ENCODE data around the gene BEAN1.
A peak's percentile ranks its signal among the peaks of the same experiment; 100 is the strongest.

Gene BEAN1

GRCh38 chr16:66382171-66382965, 44.7 kb upstream of the BEAN1 start:
- peak; percentile 63 for DNase-seq (ENCODE audit: low read depth)

GRCh38 chr16:66382966-66383299, 44.2 kb upstream of the BEAN1 start:
- peak; percentile 91 for DNase-seq (ENCODE audit: low read depth)
- no peak for TF ChIP-seq CTCF (conservative IDR thresholded peaks at IDR 0.05; ENCODE audit: low read depth, low read length)

More at GRCh38 chr16:66382171-66382965, 44.7 kb upstream of the BEAN1 start:
- H3K4me3 ChIP-seq (ENCODE audit: low read depth, low read length) = no peak overlapping the region
- no peak for TF ChIP-seq CTCF (conservative IDR thresholded peaks at IDR 0.05; ENCODE audit: low read depth, low read length)

GRCh38 chr16:66383551-66383950, 43.5 kb upstream of the BEAN1 start:
- no peak for DNase-seq (ENCODE audit: low read depth)
- TF ChIP-seq CTCF (conservative IDR thresholded peaks at IDR 0.05; ENCODE audit: low read depth, low read length) = no peak
- no peak overlapping the region for H3K4me3 ChIP-seq (ENCODE audit: low read depth, low read length)

More at GRCh38 chr16:66382966-66383299, 44.2 kb upstream of the BEAN1 start:
- no peak overlapping the region for H3K4me3 ChIP-seq (ENCODE audit: low read depth, low read length)

GRCh38 chr16:66385415-66385814, 41.7 kb upstream of the BEAN1 start:
- TF ChIP-seq CTCF (conservative IDR thresholded peaks at IDR 0.05; ENCODE audit: low read depth, low read length) = no peak

GRCh38 chr16:66386629-66387622, 40.2 kb upstream of the BEAN1 start:
- no peak for DNase-seq (ENCODE audit: low read depth)
- no peak for TF ChIP-seq CTCF (conservative IDR thresholded peaks at IDR 0.05; ENCODE audit: low read depth, low read length)
- H3K4me3 ChIP-seq (ENCODE audit: low read depth, low read length) = no peak overlapping the region

More at GRCh38 chr16:66385415-66385814, 41.7 kb upstream of the BEAN1 start:
- no peak for DNase-seq (ENCODE audit: low read depth)
- H3K4me3 ChIP-seq (ENCODE audit: low read depth, low read length) = no peak overlapping the region

GRCh38 chr16:66387817-66388332, 39.2 kb upstream of the BEAN1 start:
- no peak for TF ChIP-seq CTCF (conservative IDR thresholded peaks at IDR 0.05; ENCODE audit: low read depth, low read length)
- H3K4me3 ChIP-seq (ENCODE audit: low read depth, low read length) = no peak overlapping the region
- no peak for DNase-seq (ENCODE audit: low read depth)
